ENCODE results near the gene AOAH. TPM values are rescaled to one million over a fixed set of nuclear protein-coding genes. Genes with fewer than 3 reads are reported as not detected.
"Not testable (repeated sequence)": the region's sequence is repeated elsewhere in the genome, so short reads cannot be mapped to it uniquely, and the experiment has no call there.

AOAH gene
- total RNA-seq, 2 donors from 2014 or later, result 0.70 to 1.6 TPM

GRCh38 chr7:36484265-36484664, 240.0 kb downstream of the AOAH start:
- Histone ChIP-seq H3K9me3 (ENCODE audit: control insufficient read depth, low read length) (no peaks in the 10 kb centered on the region), H3K4me1 (ENCODE audit: control insufficient read depth, insufficient read depth, low read length) (no peaks in the 10 kb centered on the region), H3K27ac (ENCODE audit: low read depth, low read length) (no peak overlapping the region), H3K4me3 (ENCODE audit: low read length) (no peak overlapping the region), H3K9ac (ENCODE audit: extremely low read depth, low read length, poor library complexity, severe bottlenecking) (no peak overlapping the region), H3K27me3 (ENCODE audit: control insufficient read depth, insufficient read depth, low read length, poor library complexity, severe bottlenecking) (no peaks in the 10 kb centered on the region), H3K36me3 (ENCODE audit: control insufficient read depth, insufficient read depth, low read length) (no peaks in the 10 kb centered on the region)
- H3K4me3 Mint-ChIP-seq, result no peak overlapping the region
- H3K4me1 Mint-ChIP-seq, result peaks cover 2% of the 10 kb centered on the region
- no peak for TF ChIP-seq CTCF (conservative IDR thresholded peaks at IDR 0.05)
- WGBS, 2 experiments (ENCODE audit: insufficient coverage in 1 of 2, insufficient read length in 1 of 2), result 83 to 86% methylated on average over 3 to 7 of the region's 8 CpGs
- no peaks in the 10 kb centered on the region for H3K27me3 Mint-ChIP-seq (ENCODE audit: insufficient read depth)
- no peak overlapping the region for H3K27ac Mint-ChIP-seq
- H3K36me3 Mint-ChIP-seq (ENCODE audit: low read depth), result no peaks in the 10 kb centered on the region
- DNase-seq, result no peak
- peaks cover 8% of the 10 kb centered on the region for H3K9me3 Mint-ChIP-seq

GRCh38 chr7:36483853-36484252, 240.4 kb downstream of the AOAH start:
- 90 to 93% methylated on average over 3 to 4 of the region's 4 CpGs for WGBS, 2 experiments (ENCODE audit: insufficient coverage in 1 of 2, insufficient read length in 1 of 2)
- not testable (repeated sequence) for H3K9me3 Mint-ChIP-seq

GRCh38 chr7:36478745-36479144, 245.5 kb downstream of the AOAH start:
- 94% methylated on average over 2 of the region's 2 CpGs; no CpG with 5 or more reads in 1 of the 2 experiments for WGBS, 2 experiments (ENCODE audit: insufficient coverage in 1 of 2, insufficient read length in 1 of 2)
- Mint-ChIP-seq H3K27ac (no peak overlapping the region), H3K9me3 (no peaks in the 10 kb centered on the region)

More at GRCh38 chr7:36483853-36484252, 240.4 kb downstream of the AOAH start:
- not testable (repeated sequence) for H3K27me3 ChIP-seq (ENCODE audit: control insufficient read depth, insufficient read depth, low read length, poor library complexity, severe bottlenecking); H3K36me3 Mint-ChIP-seq (ENCODE audit: low read depth); H3K27me3 Mint-ChIP-seq (ENCODE audit: insufficient read depth); H3K27ac Mint-ChIP-seq; H3K9me3 ChIP-seq (ENCODE audit: control insufficient read depth, low read length); H3K27ac ChIP-seq (ENCODE audit: low read depth, low read length); H3K4me3 ChIP-seq (ENCODE audit: low read length); H3K4me1 ChIP-seq (ENCODE audit: control insufficient read depth, insufficient read depth, low read length); H3K36me3 ChIP-seq (ENCODE audit: control insufficient read depth, insufficient read depth, low read length); H3K4me3 Mint-ChIP-seq; H3K4me1 Mint-ChIP-seq; DNase-seq; H3K9ac ChIP-seq (ENCODE audit: extremely low read depth, low read length, poor library complexity, severe bottlenecking)

More at GRCh38 chr7:36478745-36479144, 245.5 kb downstream of the AOAH start:
- Histone ChIP-seq H3K9ac (ENCODE audit: extremely low read depth, low read length, poor library complexity, severe bottlenecking) (no peak overlapping the region), H3K4me1 (ENCODE audit: control insufficient read depth, insufficient read depth, low read length) (no peaks in the 10 kb centered on the region), H3K4me3 (ENCODE audit: low read length) (no peak overlapping the region), H3K9me3 (ENCODE audit: control insufficient read depth, low read length) (no peaks in the 10 kb centered on the region), H3K27me3 (ENCODE audit: control insufficient read depth, insufficient read depth, low read length, poor library complexity, severe bottlenecking) (no peaks in the 10 kb centered on the region), H3K36me3 (ENCODE audit: control insufficient read depth, insufficient read depth, low read length) (no peaks in the 10 kb centered on the region), H3K27ac (ENCODE audit: low read depth, low read length) (no peak overlapping the region)
- Mint-ChIP-seq H3K4me1 (no peaks in the 10 kb centered on the region), H3K27me3 (ENCODE audit: insufficient read depth) (no peaks in the 10 kb centered on the region), H3K36me3 (ENCODE audit: low read depth) (no peaks in the 10 kb centered on the region), H3K4me3 (no peak overlapping the region)
- TF ChIP-seq CTCF (conservative IDR thresholded peaks at IDR 0.05), result no peak
- no peak for DNase-seq

Data from endodermal cell (in vitro differentiated cells).